ENCODE data around the gene EVX2.

Gene EVX2

GRCh38 chr2:176131848-176132158 lies 48.0 kb upstream of the EVX2 start:
- Histone ChIP-seq H3K27ac (ENCODE audit: low read depth, low read length) (no peak overlapping the region), H3F3A (ENCODE audit: control insufficient read depth, insufficient read depth) (no peaks in the 10 kb centered on the region), H3K9me3 (ENCODE audit: control insufficient read depth, insufficient read depth, low read length) (no peaks in the 10 kb centered on the region), H3K9me2 (replicated peaks; ENCODE audit: control insufficient read depth, low read length) (no peaks in the 10 kb centered on the region), H3K4me3 (ENCODE audit: low read length) (no peak overlapping the region), H3K27me3 (ENCODE audit: control insufficient read depth, low read length) (peaks cover 11% of the 10 kb centered on the region), H3K36me3 (ENCODE audit: control insufficient read depth, low read length) (no peaks in the 10 kb centered on the region), H3K4me1 (ENCODE audit: control insufficient read depth, low read length) (no peaks in the 10 kb centered on the region), H4K20me1 (ENCODE audit: control insufficient read depth, insufficient read depth, low read depth, low read length) (no peaks in the 10 kb centered on the region), H3K4me2 (ENCODE audit: low read length) (no peak overlapping the region), H3K79me2 (ENCODE audit: control insufficient read depth, low read length) (no peaks in the 10 kb centered on the region)
- no peak for TF ChIP-seq EZH2phosphoT487 (IDR thresholded peaks at IDR 0.05; ENCODE audit: borderline replicate concordance, low read length)
- TF ChIP-seq CTCF (IDR thresholded peaks at IDR 0.05; ENCODE audit: low read depth, low read length, poor library complexity, severe bottlenecking): no peak

GRCh38 chr2:176130957-176131847 lies 47.4 kb upstream of the EVX2 start:
- Histone ChIP-seq H3K27me3 (ENCODE audit: control insufficient read depth, low read length) (peaks cover 15% of the 10 kb centered on the region), H4K20me1 (ENCODE audit: control insufficient read depth, insufficient read depth, low read depth, low read length) (no peaks in the 10 kb centered on the region), H3K4me3 (ENCODE audit: low read length) (no peak overlapping the region), H3K4me1 (ENCODE audit: control insufficient read depth, low read length) (no peaks in the 10 kb centered on the region), H3K9me2 (replicated peaks; ENCODE audit: control insufficient read depth, low read length) (no peaks in the 10 kb centered on the region), H3F3A (ENCODE audit: control insufficient read depth, insufficient read depth) (no peaks in the 10 kb centered on the region), H3K36me3 (ENCODE audit: control insufficient read depth, low read length) (no peaks in the 10 kb centered on the region), H3K9me3 (ENCODE audit: control insufficient read depth, insufficient read depth, low read length) (no peaks in the 10 kb centered on the region), H3K4me2 (ENCODE audit: low read length) (no peak overlapping the region), H3K79me2 (ENCODE audit: control insufficient read depth, low read length) (no peaks in the 10 kb centered on the region), H3K27ac (ENCODE audit: low read depth, low read length) (no peak overlapping the region)
- TF ChIP-seq CTCF (IDR thresholded peaks at IDR 0.05; ENCODE audit: low read depth, low read length, poor library complexity, severe bottlenecking) (no peak), EZH2phosphoT487 (IDR thresholded peaks at IDR 0.05; ENCODE audit: borderline replicate concordance, low read length) (no peak)

- Histone ChIP-seq H3K4me3 (ENCODE audit: low read length) (no peak overlapping the region), H4K20me1 (ENCODE audit: control insufficient read depth, insufficient read depth, low read depth, low read length) (no peaks in the 10 kb centered on the region), H3K4me1 (ENCODE audit: control insufficient read depth, low read length) (no peaks in the 10 kb centered on the region), H3K4me2 (ENCODE audit: low read length) (no peak overlapping the region), H3K79me2 (ENCODE audit: control insufficient read depth, low read length) (no peaks in the 10 kb centered on the region), H3F3A (ENCODE audit: control insufficient read depth, insufficient read depth) (no peaks in the 10 kb centered on the region), H3K27ac (ENCODE audit: low read depth, low read length) (no peak overlapping the region), H3K27me3 (ENCODE audit: control insufficient read depth, low read length) (peaks cover 17% of the 10 kb centered on the region), H3K36me3 (ENCODE audit: control insufficient read depth, low read length) (no peaks in the 10 kb centered on the region), H3K9me2 (replicated peaks; ENCODE audit: control insufficient read depth, low read length) (no peaks in the 10 kb centered on the region), H3K9me3 (ENCODE audit: control insufficient read depth, insufficient read depth, low read length) (no peaks in the 10 kb centered on the region)
- TF ChIP-seq EZH2phosphoT487 (IDR thresholded peaks at IDR 0.05; ENCODE audit: borderline replicate concordance, low read length): no peak
- no peak for TF ChIP-seq CTCF (IDR thresholded peaks at IDR 0.05; ENCODE audit: low read depth, low read length, poor library complexity, severe bottlenecking)
These were observed 46.6 kb upstream of the EVX2 start for GRCh38 chr2:176130147-176130956.
